HepG2 (cell line): ENCODE data around the gene TRANK1. TPM values are rescaled to one million over a fixed set of nuclear protein-coding genes. Genes with fewer than 3 reads are reported as not detected.

ENCODE experiments used
- ARID4A ChIP-seq: sonication (generic); formaldehyde crosslinking; IDR thresholded peaks from 2 replicates; pipeline ENCODE4 v1.5.0; 2020; ENCODE audit warnings: mild to moderate bottlenecking, missing genetic modification reagents, borderline replicate concordance
- BRF2 ChIP-seq: sonication (generic); formaldehyde crosslinking; IDR thresholded peaks from 2 replicates; pipeline ENCODE4 v1.8.1; 2022; ENCODE audit warnings: mild to moderate bottlenecking, missing genetic modification reagents
- FOSL2 ChIP-seq: sonication (generic); formaldehyde crosslinking; IDR thresholded peaks from 2 replicates; pipeline ENCODE4 v1.4.0; 2020; ENCODE audit warnings: missing genetic modification reagents
- HDAC2 ChIP-seq: sonication (generic); formaldehyde crosslinking; IDR thresholded peaks from 2 replicates; pipeline ENCODE4 v1.4.0; 2020; ENCODE audit warnings: missing genetic modification reagents
- JDP2 ChIP-seq: sonication (generic); formaldehyde crosslinking; IDR thresholded peaks from 2 replicates; pipeline ENCODE4 v1.8.1; 2022; ENCODE audit warnings: missing genetic modification reagents, borderline replicate concordance
- KLF11 ChIP-seq: IDR thresholded peaks from 2 replicates; pipeline ENCODE4 v1.6.1; 2016; ENCODE audit warnings: missing compliant biosample characterization
- MXD4 ChIP-seq: IDR thresholded peaks from 2 replicates; pipeline ENCODE4 v1.6.1; 2016; ENCODE audit warnings: mild to moderate bottlenecking, missing biosample characterization, missing genetic modification reagents
- MZF1 ChIP-seq: sonication (generic); formaldehyde crosslinking; IDR thresholded peaks from 2 replicates; pipeline ENCODE4 v1.8.1; 2023; ENCODE audit warnings: mild to moderate bottlenecking, missing genetic modification reagents, borderline replicate concordance
- NR2F1 ChIP-seq, 2 experiments: fragments of 450-650 bp in 1 of 2; formaldehyde crosslinking in 1 of 2; IDR thresholded peaks; 2 replicates each; pipeline versions ENCODE4 v1.5.0 to v1.6.1; 2016 to 2020; ENCODE audit warnings: mild to moderate bottlenecking in 1 of 2, missing compliant biosample characterization in 1 of 2, missing genetic modification reagents in 1 of 2, moderate library complexity in 1 of 2
- NR2F2 ChIP-seq: IDR thresholded peaks from 2 replicates; pipeline ENCODE4 v1.6.1; 2012; ENCODE audit warnings: low read depth, inconsistent platforms, borderline replicate concordance
- RARA ChIP-seq: IDR thresholded peaks from 2 replicates; pipeline ENCODE4 v1.6.1; 2016; ENCODE audit warnings: missing genetic modification reagents, missing compliant biosample characterization
- REXO4 ChIP-seq: sonication (generic); formaldehyde crosslinking; IDR thresholded peaks from 2 replicates; pipeline ENCODE4 v1.8.0; 2022; ENCODE audit warnings: missing genetic modification reagents, mild to moderate bottlenecking, borderline replicate concordance
- SP4 ChIP-seq: sonication (generic); formaldehyde crosslinking; IDR thresholded peaks from 2 replicates; pipeline ENCODE4 v1.8.1; 2023; ENCODE audit warnings: mild to moderate bottlenecking, missing genetic modification reagents
- TEF ChIP-seq: sonication (generic); formaldehyde crosslinking; IDR thresholded peaks from 2 replicates; pipeline ENCODE4 v1.5.0; 2020; ENCODE audit warnings: missing genetic modification reagents
- ZBTB43 ChIP-seq: sonication (generic); formaldehyde crosslinking; conservative IDR thresholded peaks from 2 replicates; pipeline ENCODE4 v1.4.0; 2020; ENCODE audit warnings: missing genetic modification reagents
- ZNF224 ChIP-seq: sonication (generic); formaldehyde crosslinking; IDR thresholded peaks from 2 replicates; pipeline ENCODE4 v1.5.0; 2020; ENCODE audit warnings: mild to moderate bottlenecking, missing genetic modification reagents
- ZNF770 ChIP-seq: sonication (generic); formaldehyde crosslinking; IDR thresholded peaks from 2 replicates; pipeline ENCODE4 v1.5.0; 2020; ENCODE audit warnings: mild to moderate bottlenecking, missing genetic modification reagents
- ZNF773 ChIP-seq: sonication (generic); formaldehyde crosslinking; IDR thresholded peaks from 2 replicates; pipeline ENCODE4 v1.4.0; 2020; ENCODE audit warnings: missing genetic modification reagents, borderline replicate concordance
- ZNF782 ChIP-seq: sonication (generic); formaldehyde crosslinking; IDR thresholded peaks from 2 replicates; pipeline ENCODE4 v1.4.0; 2020; ENCODE audit warnings: missing genetic modification reagents, mild to moderate bottlenecking, borderline replicate concordance
- polyA plus RNA-seq, 8 experiments: library from polyadenylated mRNA; depleted of rRNA in 3 of 8; stranded (reverse) in 7 of 8; unstranded in 1 of 8; fragments of >200 nt; fragmentation: Illumina TruSeq in 4 of 8; extraction: Trizol in 4 of 8; gene quantifications; 2 replicates each; pipeline versions ENCODE4 v1.2.1 to v1.2.3, GENCODE V29; 2011 to 2016; ENCODE audit warnings: low read depth in 4 of 8, missing spikeins in 1 of 8, mixed read lengths in 1 of 8; ENCODE audit not compliant: insufficient read depth in 1 of 8
- total RNA-seq, 5 experiments: library from RNA; depleted of rRNA; stranded (reverse); fragments of >200 nt; fragmentation: Illumina TruSeq; extraction: Trizol; gene quantifications; 2 replicates each; pipeline ENCODE4 v1.2.3, GENCODE V29; 2016; ENCODE audit warnings: low read depth in 1 of 5

The TRANK1 gene
- total and polyA plus RNA-seq, 2 of the 13 experiments (the other 11 are each of a cell fraction or from before 2014, with no cell fraction given) = 0.13 to 0.32 TPM

DNA sequence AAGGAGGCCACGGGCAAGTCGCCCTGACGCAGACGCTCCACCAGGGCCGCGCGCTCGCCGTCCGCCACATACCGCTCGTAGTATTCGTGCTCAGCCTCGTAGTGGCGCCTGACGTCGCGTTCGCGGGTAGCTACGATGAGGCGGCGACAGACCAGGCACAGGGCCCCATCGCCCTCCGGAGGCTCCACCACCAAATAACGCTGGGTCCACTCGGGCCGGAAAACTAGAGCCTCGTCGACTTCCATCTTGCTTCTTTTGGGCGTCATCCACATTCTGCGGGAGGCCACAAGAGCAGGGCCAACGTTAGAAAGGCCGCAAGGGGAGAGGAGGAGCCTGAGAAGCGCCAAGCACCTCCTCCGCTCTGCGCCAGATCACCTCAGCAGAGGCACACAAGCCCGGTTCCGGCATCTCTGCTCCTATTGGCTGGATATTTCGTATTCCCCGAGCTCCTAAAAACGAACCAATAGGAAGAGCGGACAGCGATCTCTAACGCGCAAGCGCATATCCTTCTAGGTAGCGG, 48.0 kb upstream of the TRANK1 start, which contains the start of gene EPM2AIP1 (continued):
- TF ChIP-seq JDP2 (no peak; the same call in 1 of the 2 replicates), NR2F1 (CRISPR knock-in tag; IDR thresholded peaks at IDR 0.05) (no peak), ZNF770 (CRISPR knock-in tag) (no peak; the same call in 1 of the 2 replicates), KLF11 (CRISPR knock-in tag) (no peak), ZBTB43 (peak; percentile 54; the same call in 1 of the 2 replicates), ZNF224 (CRISPR knock-in tag) (peak; percentile 63; the same call in 1 of the 2 replicates), HDAC2 (CRISPR knock-in tag) (0 out of 2 replicates have a peak, but pooled peaks have one; percentile 12), RARA (peak; percentile 50), BRF2 (CRISPR knock-in tag) (peak; percentile 27; the same call in 1 of the 2 replicates), ZNF773 (peak; percentile 81; the same call in 1 of the 2 replicates), MXD4 (no peak), ZNF782 (CRISPR knock-in tag) (peak; percentile 87; the same call in 1 of the 2 replicates), NR2F2 (no peak), REXO4 (CRISPR knock-in tag) (0 out of 2 replicates have a peak, but pooled peaks have one; percentile 64), ARID4A (peak; percentile 51; the same call in 1 of the 2 replicates), MZF1 (CRISPR knock-in tag) (no peak), TEF (CRISPR knock-in tag) (peak; percentile 55; the same call in 1 of the 2 replicates), FOSL2 (peak; percentile 42), SP4 (CRISPR knock-in tag) (no peak)
